Astrocyte of the spinal cord (primary cell): ENCODE measurements around the gene MRPL10.

Experiments used
- DNase-seq: peaks from one replicate; pipeline ENCODE4 v3.0.0; 2011; ENCODE audit warnings: low read depth, low spot score
- H3K4me3 ChIP-seq: 2 replicates; pipeline ENCODE4 v1.5.1; 2011; ENCODE audit warnings: low read depth, mild to moderate bottlenecking, low read length, moderate library complexity
- CTCF ChIP-seq: IDR thresholded peaks from 2 replicates; pipeline ENCODE4 v1.5.1; 2012; ENCODE audit warnings: low read depth, mild to moderate bottlenecking, low read length, inconsistent platforms
- in situ Hi-C: cut with HindIII; loops from 2 replicates; pipeline ENCODE4 v1.10.0; 2017; ENCODE audit warnings: low sequenced_read_pairs

Gene MRPL10

GRCh38 chr17:47813512-47814031 lies 17.8 kb downstream of the MRPL10 start:
- DNase-seq = no peak
- in situ Hi-C loops = no loop called here
- H3K4me3 ChIP-seq = no peak overlapping the region
- TF ChIP-seq CTCF = no peak

GRCh38 chr17:47813077-47813476 lies 18.3 kb downstream of the MRPL10 start:
- TF ChIP-seq CTCF = no peak
- in situ Hi-C loops = no loop called here
- H3K4me3 ChIP-seq = no peak overlapping the region
- no peak for DNase-seq

GRCh38 chr17:47812146-47812920 lies 19.0 kb downstream of the MRPL10 start:
- no peak for TF ChIP-seq CTCF
- no peak for DNase-seq
- in situ Hi-C loops = no loop called here

GRCh38 chr17:47811709-47812108 lies 19.6 kb downstream of the MRPL10 start:
- TF ChIP-seq CTCF = no peak
- in situ Hi-C loops = no loop called here
- DNase-seq = no peak
- H3K4me3 ChIP-seq = no peak overlapping the region

More at GRCh38 chr17:47812146-47812920, 19.0 kb downstream of the MRPL10 start:
- H3K4me3 ChIP-seq = no peak overlapping the region

- H3K4me3 ChIP-seq = no peak overlapping the region
- DNase-seq = no peak
- TF ChIP-seq CTCF = no peak
- in situ Hi-C loops = no loop called here
Observed at GRCh38 chr17:47810901-47811635, 20.3 kb downstream of the MRPL10 start.

GRCh38 chr17:47810200-47810821 lies 21.0 kb downstream of the MRPL10 start:
- H3K4me3 ChIP-seq = no peak overlapping the region
- in situ Hi-C loops = no loop called here
- DNase-seq = peak; percentile 91
- no peak for TF ChIP-seq CTCF
